ENCODE results near the gene HSPA14.

The HSPA14 gene

GRCh38 chr10:14838582-14839304, 637 bp downstream of the HSPA14 start:
- Histone ChIP-seq H3K9ac (ENCODE audit: low read depth, low read length) (peak overlapping the region; percentile 99), H4K20me1 (ENCODE audit: insufficient read depth, low read length) (peaks cover 41% of the 10 kb centered on the region), H3K4me1 (ENCODE audit: insufficient read depth, low read length) (peaks cover 26% of the 10 kb centered on the region), H3K4me2 (ENCODE audit: insufficient read depth, low read length) (peak overlapping the region; percentile 89), H3K36me3 (ENCODE audit: insufficient read depth, low read length) (peaks cover 45% of the 10 kb centered on the region), H3K9me3 (ENCODE audit: insufficient read depth, low read length, severe bottlenecking) (no peaks in the 10 kb centered on the region), H2AFZ (ENCODE audit: low read depth, low read length) (peak overlapping the region; percentile 95), H3K27me3 (ENCODE audit: insufficient read depth, low read length, poor library complexity) (no peaks in the 10 kb centered on the region), H3K79me2 (ENCODE audit: insufficient read depth, low read length) (peaks cover 57% of the 10 kb centered on the region), H3K4me3 (ENCODE audit: low read depth in 1 of 2, low read length in 2 of 2) (peak overlapping the region; percentile 94 to 98), H3K27ac (ENCODE audit: low read length) (peak overlapping the region; percentile 98)
- DNase-seq (peak; percentile 44), ATAC-seq (ENCODE audit: insufficient read depth, low read depth) (peak; percentile 23)
- TF ChIP-seq CTCF (IDR thresholded peaks at IDR 0.05; ENCODE audit: borderline replicate concordance, extremely low read depth, low read length, poor library complexity, severe bottlenecking): no peak
- no peak for TF ChIP-seq EZH2 (IDR thresholded peaks at IDR 0.05; ENCODE audit: borderline replicate concordance, low read depth, low read length, severe bottlenecking)

GRCh38 chr10:14839305-14839695, 1.2 kb downstream of the HSPA14 start:
- DNase-seq (peak; percentile 33), ATAC-seq (ENCODE audit: insufficient read depth, low read depth) (no peak)
- Histone ChIP-seq H3K4me1 (ENCODE audit: insufficient read depth, low read length) (peaks cover 26% of the 10 kb centered on the region), H3K79me2 (ENCODE audit: insufficient read depth, low read length) (peaks cover 61% of the 10 kb centered on the region), H3K9ac (ENCODE audit: low read depth, low read length) (peak overlapping the region; percentile 99), H2AFZ (ENCODE audit: low read depth, low read length) (peak overlapping the region; percentile 95; the same call in 1 of the 2 replicates), H3K27me3 (ENCODE audit: insufficient read depth, low read length, poor library complexity) (no peaks in the 10 kb centered on the region), H4K20me1 (ENCODE audit: insufficient read depth, low read length) (peaks cover 45% of the 10 kb centered on the region), H3K4me3 (ENCODE audit: low read depth in 1 of 2, low read length in 2 of 2) (peak overlapping the region; percentile 94 to 98), H3K36me3 (ENCODE audit: insufficient read depth, low read length) (peaks cover 51% of the 10 kb centered on the region), H3K9me3 (ENCODE audit: insufficient read depth, low read length, severe bottlenecking) (no peaks in the 10 kb centered on the region), H3K4me2 (ENCODE audit: insufficient read depth, low read length) (peak overlapping the region; percentile 89), H3K27ac (ENCODE audit: low read length) (peak overlapping the region; percentile 98)
- TF ChIP-seq EZH2 (IDR thresholded peaks at IDR 0.05; ENCODE audit: borderline replicate concordance, low read depth, low read length, severe bottlenecking) (no peak), CTCF (IDR thresholded peaks at IDR 0.05; ENCODE audit: borderline replicate concordance, extremely low read depth, low read length, poor library complexity, severe bottlenecking) (no peak)

- no peaks in the 10 kb centered on the region for H3K27me3 ChIP-seq (ENCODE audit: insufficient read depth, low read length, poor library complexity)
- ATAC-seq (ENCODE audit: insufficient read depth, low read depth) (no peak), DNase-seq (no peak)
- H3K27ac ChIP-seq (ENCODE audit: low read length): no peak overlapping the region
- H4K20me1 ChIP-seq (ENCODE audit: insufficient read depth, low read length): peaks cover 48% of the 10 kb centered on the region
- TF ChIP-seq EZH2 (IDR thresholded peaks at IDR 0.05; ENCODE audit: borderline replicate concordance, low read depth, low read length, severe bottlenecking) (no peak), CTCF (IDR thresholded peaks at IDR 0.05; ENCODE audit: borderline replicate concordance, extremely low read depth, low read length, poor library complexity, severe bottlenecking) (no peak)
- H3K4me2 ChIP-seq (ENCODE audit: insufficient read depth, low read length): peak overlapping the region; percentile 89; the same call in 1 of the 2 replicates
- H3K4me1 ChIP-seq (ENCODE audit: insufficient read depth, low read length): peaks cover 26% of the 10 kb centered on the region
- no peak overlapping the region for H3K9ac ChIP-seq (ENCODE audit: low read depth, low read length)
- H3K79me2 ChIP-seq (ENCODE audit: insufficient read depth, low read length): peaks cover 65% of the 10 kb centered on the region
- H3K9me3 ChIP-seq (ENCODE audit: insufficient read depth, low read length, severe bottlenecking): no peaks in the 10 kb centered on the region
- H3K4me3 ChIP-seq (ENCODE audit: low read depth in 1 of 2, low read length in 2 of 2): peak overlapping the region in 1 of 2 experiments; percentile 2; a peak in 1 of 4 replicates
- no peak overlapping the region for H2AFZ ChIP-seq (ENCODE audit: low read depth, low read length)
- peaks cover 56% of the 10 kb centered on the region for H3K36me3 ChIP-seq (ENCODE audit: insufficient read depth, low read length)
Measured at GRCh38 chr10:14840178-14840577, 2.1 kb downstream of the HSPA14 start.

All from DND-41 (cell line).